Measurements from ENCODE around the gene CYBC1.

GRCh38 chr17:82396601-82397435 lies 53.7 kb downstream of the CYBC1 start:
- no peak for TF ChIP-seq POLR2AphosphoS5 (IDR thresholded peaks at IDR 0.05; ENCODE audit: borderline replicate concordance, low read depth, low read length)
- no peak for TF ChIP-seq EZH2 (IDR thresholded peaks at IDR 0.05)

All from SK-N-MC (cell line).